Kidney epithelial cell (primary cell): ENCODE results near the gene KCTD5. TPM values are rescaled to one million over a fixed set of nuclear protein-coding genes. Genes with fewer than 3 reads are reported as not detected.

Experiments
- DNase-seq: peaks from one replicate; pipeline ENCODE4 v3.0.0-alpha.2; 2010; ENCODE audit warnings: low read depth
- H3K27me3 ChIP-seq: 2 replicates; pipeline ENCODE4 v1.6.0; 2011; ENCODE audit warnings: low read length; ENCODE audit not compliant: control insufficient read depth, insufficient read depth
- H3K36me3 ChIP-seq: 2 replicates; pipeline ENCODE4 v1.5.1; 2011; ENCODE audit warnings: low read length; ENCODE audit not compliant: control insufficient read depth, insufficient read depth
- H3K4me3 ChIP-seq: 2 replicates; pipeline ENCODE4 v1.5.1; 2011; ENCODE audit warnings: low read depth, mild to moderate bottlenecking, control low read depth, low read length
- total RNA-seq: library from RNA; depleted of rRNA; stranded (reverse); fragments of >200 nt; gene quantifications from 2 replicates; pipeline ENCODE4 v1.2.3, GENCODE V29; 2015
- TF ChIP-seq, protein P1 (sequence below): IDR thresholded peaks from 2 replicates; pipeline ENCODE4 v1.5.1; 2011; ENCODE audit warnings: mild to moderate bottlenecking, moderate library complexity, low read length, control low read depth, inconsistent platforms; ENCODE audit not compliant: insufficient read depth, poor library complexity, severe bottlenecking

Gene KCTD5
- total RNA-seq, 1 donor from 2014 or later = 47.4 TPM

DNA sequence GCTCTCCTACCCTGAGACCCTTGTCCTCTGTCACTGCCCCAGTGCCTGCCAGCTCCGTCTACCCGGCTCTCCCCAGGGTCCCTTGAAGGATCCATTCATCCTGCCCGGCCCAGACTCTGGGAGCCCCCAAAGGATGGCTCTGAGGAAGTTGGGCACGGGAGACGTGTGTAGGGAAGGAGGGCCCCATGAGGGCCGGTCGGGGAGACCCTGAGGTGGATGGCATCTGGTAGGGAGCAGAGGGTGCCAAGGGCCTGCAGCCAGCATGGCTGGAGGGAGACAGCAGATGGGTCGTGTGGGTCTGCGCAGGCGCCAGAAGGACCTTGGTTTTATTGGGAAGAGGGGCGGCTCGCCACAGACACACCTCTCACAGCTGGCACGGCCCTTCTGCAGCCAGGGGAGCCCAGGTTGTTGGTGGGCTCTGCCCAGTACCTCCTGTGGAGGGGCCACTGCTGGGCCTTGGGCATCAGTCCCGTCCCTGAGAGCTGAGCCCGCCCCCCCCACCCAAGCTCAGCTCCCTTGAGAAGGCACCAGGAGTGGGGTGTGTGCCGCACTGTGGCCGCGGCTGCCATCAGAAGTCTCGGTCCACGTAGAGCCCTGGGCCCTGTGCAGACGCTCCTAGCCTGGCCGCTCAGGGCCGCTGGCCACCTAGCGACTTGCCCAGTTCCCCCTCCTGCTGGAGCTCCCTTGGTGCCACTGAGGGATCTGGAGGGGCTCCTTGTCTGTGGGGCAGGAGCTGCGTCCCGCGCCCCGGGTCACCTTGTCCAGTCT is 16.0 kb downstream of the KCTD5 start:
- TF ChIP-seq, protein P1, sequence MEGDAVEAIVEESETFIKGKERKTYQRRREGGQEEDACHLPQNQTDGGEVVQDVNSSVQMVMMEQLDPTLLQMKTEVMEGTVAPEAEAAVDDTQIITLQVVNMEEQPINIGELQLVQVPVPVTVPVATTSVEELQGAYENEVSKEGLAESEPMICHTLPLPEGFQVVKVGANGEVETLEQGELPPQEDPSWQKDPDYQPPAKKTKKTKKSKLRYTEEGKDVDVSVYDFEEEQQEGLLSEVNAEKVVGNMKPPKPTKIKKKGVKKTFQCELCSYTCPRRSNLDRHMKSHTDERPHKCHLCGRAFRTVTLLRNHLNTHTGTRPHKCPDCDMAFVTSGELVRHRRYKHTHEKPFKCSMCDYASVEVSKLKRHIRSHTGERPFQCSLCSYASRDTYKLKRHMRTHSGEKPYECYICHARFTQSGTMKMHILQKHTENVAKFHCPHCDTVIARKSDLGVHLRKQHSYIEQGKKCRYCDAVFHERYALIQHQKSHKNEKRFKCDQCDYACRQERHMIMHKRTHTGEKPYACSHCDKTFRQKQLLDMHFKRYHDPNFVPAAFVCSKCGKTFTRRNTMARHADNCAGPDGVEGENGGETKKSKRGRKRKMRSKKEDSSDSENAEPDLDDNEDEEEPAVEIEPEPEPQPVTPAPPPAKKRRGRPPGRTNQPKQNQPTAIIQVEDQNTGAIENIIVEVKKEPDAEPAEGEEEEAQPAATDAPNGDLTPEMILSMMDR = no peak
- H3K36me3 ChIP-seq = peaks cover 2% of the 10 kb centered on the region
- no peaks in the 10 kb centered on the region for H3K27me3 ChIP-seq
- H3K4me3 ChIP-seq = no peak overlapping the region
- DNase-seq = no peak

GRCh38 chr16:2698965-2699750 is 16.8 kb downstream of the KCTD5 start:
- peaks cover 2% of the 10 kb centered on the region for H3K36me3 ChIP-seq
- no peak for DNase-seq

DNA sequence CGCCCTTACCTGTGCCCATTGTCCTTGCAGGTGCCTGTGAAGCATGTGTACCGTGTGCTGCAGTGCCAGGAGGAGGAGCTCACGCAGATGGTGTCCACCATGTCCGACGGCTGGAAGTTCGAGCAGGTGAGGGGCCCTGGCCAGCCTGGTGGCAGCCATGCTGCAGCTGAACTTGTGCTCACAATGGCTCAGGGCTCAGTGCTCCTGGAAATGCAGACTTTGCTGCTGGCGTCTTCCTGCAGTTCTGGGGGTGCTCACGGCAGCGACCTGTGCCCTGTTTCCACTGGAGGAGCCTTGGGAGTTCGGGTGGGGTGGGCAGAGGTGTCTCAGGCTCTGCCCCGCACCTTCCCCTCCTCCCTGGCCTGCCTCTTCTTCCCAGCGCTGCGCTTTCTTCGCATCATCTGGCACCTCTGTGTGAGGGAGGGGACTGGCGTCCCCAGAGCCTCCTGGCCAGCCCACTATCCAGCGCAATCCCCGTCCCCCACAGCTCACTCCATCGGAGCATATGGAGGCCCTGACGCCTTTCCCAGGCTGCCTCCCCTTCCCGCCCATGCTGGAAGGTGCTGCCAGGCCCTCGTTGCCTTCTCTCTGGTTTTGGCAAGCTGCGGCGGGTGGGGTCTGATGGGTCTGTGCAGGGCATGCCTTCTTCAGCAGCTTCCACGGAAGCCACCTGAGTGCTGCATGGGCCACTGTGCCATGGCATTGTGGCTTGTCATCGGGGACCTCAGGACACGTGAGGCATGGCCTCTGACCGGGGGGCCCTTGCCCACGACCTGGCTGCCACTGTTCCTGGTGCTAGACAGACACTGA is 17.7 kb downstream of the KCTD5 start:
- DNase-seq = no peak
- H3K36me3 ChIP-seq = peaks cover 2% of the 10 kb centered on the region
- TF ChIP-seq, protein P1 = no peak

More at GRCh38 chr16:2698965-2699750, 16.8 kb downstream of the KCTD5 start:
- TF ChIP-seq, protein P1 = no peak
- Histone ChIP-seq H3K4me3 (no peak overlapping the region), H3K27me3 (no peaks in the 10 kb centered on the region)

GRCh38 chr16:2700786-2701185 is 18.5 kb downstream of the KCTD5 start:
- TF ChIP-seq, protein P1 = no peak
- no peak for DNase-seq
- no peaks in the 10 kb centered on the region for H3K27me3 ChIP-seq
- peaks cover 3% of the 10 kb centered on the region for H3K36me3 ChIP-seq
- no peak overlapping the region for H3K4me3 ChIP-seq

More for the DNA sequence above, 17.7 kb downstream of the KCTD5 start:
- Histone ChIP-seq H3K27me3 (no peaks in the 10 kb centered on the region), H3K4me3 (no peak overlapping the region)

GRCh38 chr16:2701272-2701671 is 18.9 kb downstream of the KCTD5 start:
- peaks cover 3% of the 10 kb centered on the region for H3K36me3 ChIP-seq
- TF ChIP-seq, protein P1 = no peak

More at GRCh38 chr16:2701272-2701671, 18.9 kb downstream of the KCTD5 start:
- no peak for DNase-seq
- Histone ChIP-seq H3K4me3 (no peak overlapping the region), H3K27me3 (no peaks in the 10 kb centered on the region)
